Colon (tissue), 2 donors: Measurements from ENCODE around the gene LAMA5.
"Not testable (repeated sequence)": the region's sequence is repeated elsewhere in the genome, so short reads cannot be mapped to it uniquely, and the experiment has no call there.

Experiments
- FAIRE-seq: peaks from 2 replicates; lab custom pipeline; 2012; peaks lifted over from hg19 to GRCh38; lab: Jason Lieb, UNC
- donor health status: control.
- donor health status: control.

LAMA5 gene

GRCh38 chr20:62390317-62391164 lies 23.4 kb upstream of the LAMA5 start:
- FAIRE-seq = no peak

GRCh38 chr20:62389601-62390087 lies 22.5 kb upstream of the LAMA5 start:
- no peak for FAIRE-seq

GRCh38 chr20:62388839-62389600 lies 21.9 kb upstream of the LAMA5 start:
- no peak for FAIRE-seq

GRCh38 chr20:62387933-62388635 lies 21.0 kb upstream of the LAMA5 start:
- FAIRE-seq = no peak

GRCh38 chr20:62387219-62387913 lies 20.3 kb upstream of the LAMA5 start:
- no peak for FAIRE-seq

GRCh38 chr20:62386383-62387218 lies 19.5 kb upstream of the LAMA5 start, which contains the start of gene RPS21:
Gene RPS21 (plus strand): TSS chr20:62387103. CDS start chr20:62387339, 236 bp downstream.
- FAIRE-seq = no peak

GRCh38 chr20:62382306-62383198 lies 15.4 kb upstream of the LAMA5 start:
- no peak for FAIRE-seq

- no peak for FAIRE-seq
These were observed 14.7 kb upstream of the LAMA5 start for GRCh38 chr20:62381842-62382241.

GRCh38 chr20:62381202-62381797 lies 14.2 kb upstream of the LAMA5 start:
- FAIRE-seq = no peak

- FAIRE-seq = no peak
These were observed 11.1 kb upstream of the LAMA5 start for GRCh38 chr20:62378215-62378614.

GRCh38 chr20:62377615-62378178 lies 10.6 kb upstream of the LAMA5 start:
- FAIRE-seq = no peak

GRCh38 chr20:62377064-62377461 lies 10.0 kb upstream of the LAMA5 start:
- FAIRE-seq = no peak

GRCh38 chr20:62376112-62377063 lies 9.3 kb upstream of the LAMA5 start:
- no peak for FAIRE-seq

- FAIRE-seq = no peak
These were observed 7.4 kb upstream of the LAMA5 start for GRCh38 chr20:62374331-62375152.

GRCh38 chr20:62373631-62374179 lies 6.6 kb upstream of the LAMA5 start:
- FAIRE-seq = not testable (repeated sequence)
